ENCODE results near the gene PACRG. TPM values are rescaled to one million over a fixed set of nuclear protein-coding genes. Genes with fewer than 3 reads are reported as not detected.
A peak's percentile ranks its signal among the peaks of the same experiment; 100 is the strongest.

PACRG gene
- total RNA-seq, 6 donors from 2014 or later: 0.52 to 15.3 (median 3.1) TPM

- Histone ChIP-seq H3K4me3 (no peak overlapping the region), H3K27ac (peak overlapping the region in 2 of 4 donors; percentile 23 to 65), H3K9me3 (no peaks in the 10 kb centered on the region), H3K27me3 (no peaks in the 10 kb centered on the region), H3K4me1 (peaks cover 13 to 34% (median 28%) of the 10 kb centered on the region in 4 donors), H3K36me3 (no peaks in the 10 kb centered on the region)
- 68% methylated on average over 3 of the region's 3 CpGs for WGBS, 2 donors
- DNase-seq: peak in 1 of 2 donors; percentile 88
- peak; percentile 51 to 77 for ATAC-seq (ENCODE audit: low FRiP score in 2 of 2)
- TF ChIP-seq POLR2A (IDR thresholded peaks at IDR 0.05) (no peak), POLR2AphosphoS5 (IDR thresholded peaks at IDR 0.05) (peak in 1 of 2 donors; percentile 53), EP300 (IDR thresholded peaks at IDR 0.05) (peak in 1 of 4 donors; percentile 81)
Observed at GRCh38 chr6:163337958-163338357, 610.2 kb downstream of the PACRG start.

GRCh38 chr6:163338671-163339405 is 611.1 kb downstream of the PACRG start:
- ATAC-seq (ENCODE audit: low FRiP score in 2 of 2): no peak
- no peak overlapping the region for H3K4me3 ChIP-seq
- H3K27ac ChIP-seq: peak overlapping the region; percentile 23 to 65 (median 51)
- WGBS, 2 donors: 72 to 73% methylated on average over 12 of the region's 12 CpGs
- peaks cover 13 to 33% (median 26%) of the 10 kb centered on the region in 4 donors for H3K4me1 ChIP-seq
- DNase-seq: no peak
- no peaks in the 10 kb centered on the region for H3K27me3 ChIP-seq
- TF ChIP-seq POLR2AphosphoS5 (IDR thresholded peaks at IDR 0.05): peak in 1 of 2 donors; percentile 54
- TF ChIP-seq, protein P1, sequence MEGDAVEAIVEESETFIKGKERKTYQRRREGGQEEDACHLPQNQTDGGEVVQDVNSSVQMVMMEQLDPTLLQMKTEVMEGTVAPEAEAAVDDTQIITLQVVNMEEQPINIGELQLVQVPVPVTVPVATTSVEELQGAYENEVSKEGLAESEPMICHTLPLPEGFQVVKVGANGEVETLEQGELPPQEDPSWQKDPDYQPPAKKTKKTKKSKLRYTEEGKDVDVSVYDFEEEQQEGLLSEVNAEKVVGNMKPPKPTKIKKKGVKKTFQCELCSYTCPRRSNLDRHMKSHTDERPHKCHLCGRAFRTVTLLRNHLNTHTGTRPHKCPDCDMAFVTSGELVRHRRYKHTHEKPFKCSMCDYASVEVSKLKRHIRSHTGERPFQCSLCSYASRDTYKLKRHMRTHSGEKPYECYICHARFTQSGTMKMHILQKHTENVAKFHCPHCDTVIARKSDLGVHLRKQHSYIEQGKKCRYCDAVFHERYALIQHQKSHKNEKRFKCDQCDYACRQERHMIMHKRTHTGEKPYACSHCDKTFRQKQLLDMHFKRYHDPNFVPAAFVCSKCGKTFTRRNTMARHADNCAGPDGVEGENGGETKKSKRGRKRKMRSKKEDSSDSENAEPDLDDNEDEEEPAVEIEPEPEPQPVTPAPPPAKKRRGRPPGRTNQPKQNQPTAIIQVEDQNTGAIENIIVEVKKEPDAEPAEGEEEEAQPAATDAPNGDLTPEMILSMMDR (IDR thresholded peaks at IDR 0.05): no peak
- peak in 1 of 4 donors; percentile 37 for TF ChIP-seq EP300 (IDR thresholded peaks at IDR 0.05)
- H3K36me3 ChIP-seq: no peaks in the 10 kb centered on the region
- no peaks in the 10 kb centered on the region for H3K9me3 ChIP-seq

GRCh38 chr6:163339466-163339865 is 611.7 kb downstream of the PACRG start:
- ATAC-seq (ENCODE audit: low FRiP score in 2 of 2) (no peak), DNase-seq (no peak)
- TF ChIP-seq POLR2A (IDR thresholded peaks at IDR 0.05) (no peak), POLR2AphosphoS5 (IDR thresholded peaks at IDR 0.05) (no peak), EP300 (IDR thresholded peaks at IDR 0.05) (no peak)
- TF ChIP-seq, protein P1 (IDR thresholded peaks at IDR 0.05): no peak
- WGBS, 2 donors: 57 to 64% methylated on average over 5 of the region's 5 CpGs
- Histone ChIP-seq H3K9me3 (no peaks in the 10 kb centered on the region), H3K4me1 (peaks cover 13 to 28% (median 24%) of the 10 kb centered on the region in 4 donors), H3K36me3 (no peaks in the 10 kb centered on the region), H3K27me3 (no peaks in the 10 kb centered on the region), H3K27ac (peak overlapping the region in 3 of 4 donors; percentile 23 to 65 (median 62)), H3K4me3 (no peak overlapping the region)

GRCh38 chr6:163340201-163340887 is 612.6 kb downstream of the PACRG start:
- Histone ChIP-seq H3K27ac (no peak overlapping the region), H3K4me3 (no peak overlapping the region), H3K9me3 (no peaks in the 10 kb centered on the region), H3K4me1 (peaks cover 4 to 20% (median 15%) of the 10 kb centered on the region in 4 donors), H3K27me3 (no peaks in the 10 kb centered on the region), H3K36me3 (no peaks in the 10 kb centered on the region)
- TF ChIP-seq POLR2AphosphoS5 (IDR thresholded peaks at IDR 0.05): no peak
- DNase-seq: no peak
- no peak for ATAC-seq (ENCODE audit: low FRiP score in 2 of 2)
- WGBS, 2 donors: 95 to 96% methylated on average over 19 of the region's 19 CpGs

GRCh38 chr6:163341224-163342061 is 613.7 kb downstream of the PACRG start:
- no peaks in the 10 kb centered on the region for H3K27me3 ChIP-seq
- no peaks in the 10 kb centered on the region for H3K36me3 ChIP-seq
- no peak for DNase-seq
- WGBS, 2 donors: 88 to 92% methylated on average over 16 of the region's 16 CpGs
- H3K27ac ChIP-seq: no peak overlapping the region
- ATAC-seq (ENCODE audit: low FRiP score in 2 of 2): no peak
- peaks cover 0 to 11% (median 10%) of the 10 kb centered on the region in 4 donors for H3K4me1 ChIP-seq
- H3K9me3 ChIP-seq: no peaks in the 10 kb centered on the region
- TF ChIP-seq POLR2A (IDR thresholded peaks at IDR 0.05) (no peak), EP300 (IDR thresholded peaks at IDR 0.05) (no peak), POLR2AphosphoS5 (IDR thresholded peaks at IDR 0.05) (no peak)
- TF ChIP-seq, protein P1 (IDR thresholded peaks at IDR 0.05): no peak
- H3K4me3 ChIP-seq: no peak overlapping the region

All from upper lobe of left lung (tissue), 6 donors.